ENCODE data around the gene MEX3B.
"Not testable (repeated sequence)": the region's sequence is repeated elsewhere in the genome, so short reads cannot be mapped to it uniquely, and the experiment has no call there.

MEX3B gene

GRCh38 chr15:82020625-82021394 is 25.0 kb downstream of the MEX3B start:
- no peak for DNase-seq (ENCODE audit: extremely low read depth, low read depth)
- TF ChIP-seq CTCF (IDR thresholded peaks at IDR 0.05; ENCODE audit: low read depth, low read length): no peak

GRCh38 chr15:82018201-82018600 is 27.6 kb downstream of the MEX3B start:
- TF ChIP-seq CTCF (IDR thresholded peaks at IDR 0.05; ENCODE audit: low read depth, low read length): no peak
- no peak for DNase-seq (ENCODE audit: extremely low read depth, low read depth)

- DNase-seq (ENCODE audit: extremely low read depth, low read depth): no peak
- no peak for TF ChIP-seq CTCF (IDR thresholded peaks at IDR 0.05; ENCODE audit: low read depth, low read length)
Observed at GRCh38 chr15:82017656-82018055, 28.2 kb downstream of the MEX3B start.

- no peak for DNase-seq (ENCODE audit: extremely low read depth, low read depth)
- no peak for TF ChIP-seq CTCF (IDR thresholded peaks at IDR 0.05; ENCODE audit: low read depth, low read length)
Observed at GRCh38 chr15:82014989-82015388, 30.8 kb downstream of the MEX3B start.

- no peak for TF ChIP-seq CTCF (IDR thresholded peaks at IDR 0.05; ENCODE audit: low read depth, low read length)
Observed at GRCh38 chr15:82012908-82013307, 32.9 kb downstream of the MEX3B start.

GRCh38 chr15:82005239-82005638 is 40.6 kb downstream of the MEX3B start:
- no peak for TF ChIP-seq CTCF (IDR thresholded peaks at IDR 0.05; ENCODE audit: low read depth, low read length)
- no peak for DNase-seq (ENCODE audit: extremely low read depth, low read depth)

More at GRCh38 chr15:82012908-82013307, 32.9 kb downstream of the MEX3B start:
- no peak for DNase-seq (ENCODE audit: extremely low read depth, low read depth)

- TF ChIP-seq CTCF (IDR thresholded peaks at IDR 0.05; ENCODE audit: low read depth, low read length): no peak
- DNase-seq (ENCODE audit: extremely low read depth, low read depth): no peak
Observed at GRCh38 chr15:82003916-82004315, 41.9 kb downstream of the MEX3B start.

GRCh38 chr15:81995081-81995480 is 50.7 kb downstream of the MEX3B start:
- DNase-seq (ENCODE audit: extremely low read depth, low read depth): not testable (repeated sequence)
